IgD-negative memory B cell (primary cell): ENCODE measurements around the gene MEAK7. TPM values are rescaled to one million over a fixed set of nuclear protein-coding genes. Genes with fewer than 3 reads are reported as not detected.

Experiments used
- H3K27ac Mint-ChIP-seq, 3 donors: one replicate each; pipeline ENCODE4 v1.8.0; 2020 to 2022; ENCODE audit warnings: mild to moderate bottlenecking in 3 of 3, mixed read lengths in 3 of 3, moderate library complexity in 1 of 3
- H3K27me3 Mint-ChIP-seq: one replicate; pipeline ENCODE4 v1.8.0; 2021; ENCODE audit warnings: mixed read lengths
- H3K36me3 Mint-ChIP-seq: one replicate; pipeline ENCODE4 v1.8.0; 2020; ENCODE audit warnings: mild to moderate bottlenecking, mixed read lengths
- H3K4me1 Mint-ChIP-seq, 3 donors: one replicate each; pipeline ENCODE4 v1.8.0; 2020 to 2022; ENCODE audit warnings: mixed read lengths in 3 of 3, mild to moderate bottlenecking in 1 of 3
- H3K4me3 Mint-ChIP-seq, 4 donors: one replicate each; pipeline ENCODE4 v1.8.0; 2020 to 2022; ENCODE audit warnings: mild to moderate bottlenecking in 4 of 4, mixed read lengths in 4 of 4, moderate library complexity in 3 of 4
- H3K9me3 Mint-ChIP-seq, 3 donors: one replicate each; pipeline ENCODE4 v1.8.0; 2020 to 2021; ENCODE audit warnings: mixed read lengths in 3 of 3, mild to moderate bottlenecking in 1 of 3
- polyA plus RNA-seq: library from polyadenylated mRNA; unstranded; fragments of 300-500 nt; fragmentation: Illumina TruSeq; gene quantifications from one replicate; pipeline ENCODE4 v1.2.3, GENCODE V29; 2021

The MEAK7 gene
- 8.2 TPM for polyA plus RNA-seq

GRCh38 chr16:84504420-84505248 is at the start of gene MEAK7:
MEAK7 (minus strand) TSS chr16:84504659; CDS start chr16:84498086, 6,573 bp downstream.
- Mint-ChIP-seq H3K27ac (peak within 1 kb of the TSS; percentile 72 to 92 (median 89)), H3K9me3 (no peaks in the 10 kb centered on the region), H3K27me3 (no peaks in the 10 kb centered on the region), H3K36me3 (peaks cover 3% of the 10 kb centered on the region), H3K4me1 (peaks cover 28 to 45% (median 43%) of the 10 kb centered on the region in 3 donors), H3K4me3 (peak within 1 kb of the TSS; percentile 91 to 98 (median 97))

- H3K4me3 Mint-ChIP-seq = peak overlapping the region in 1 of 4 donors; percentile 67
- peak overlapping the region in 2 of 3 donors; percentile 64 to 74 for H3K27ac Mint-ChIP-seq
- no peaks in the 10 kb centered on the region for H3K36me3 Mint-ChIP-seq
Measured at GRCh38 chr16:84553873-84554399, 49.5 kb upstream of the MEAK7 start.

GRCh38 chr16:84552135-84552534 is 47.7 kb upstream of the MEAK7 start:
- H3K9me3 Mint-ChIP-seq = no peaks in the 10 kb centered on the region
- peaks cover under 1% of the 10 kb centered on the region for H3K36me3 Mint-ChIP-seq
- H3K27me3 Mint-ChIP-seq = no peaks in the 10 kb centered on the region
- peaks cover 10 to 13% (median 13%) of the 10 kb centered on the region in 3 donors for H3K4me1 Mint-ChIP-seq
- H3K4me3 Mint-ChIP-seq = peak overlapping the region in 2 of 4 donors; percentile 68 to 81
- peak overlapping the region in 1 of 3 donors; percentile 80 for H3K27ac Mint-ChIP-seq

More at GRCh38 chr16:84553873-84554399, 49.5 kb upstream of the MEAK7 start:
- Mint-ChIP-seq H3K4me1 (peaks cover 10 to 13% (median 13%) of the 10 kb centered on the region in 3 donors), H3K27me3 (no peaks in the 10 kb centered on the region), H3K9me3 (no peaks in the 10 kb centered on the region)

GRCh38 chr16:84550096-84550495 is 45.6 kb upstream of the MEAK7 start:
- peaks cover 7 to 15% (median 13%) of the 10 kb centered on the region in 3 donors for H3K4me1 Mint-ChIP-seq
- peak overlapping the region in 2 of 3 donors; percentile 39 to 71 for H3K27ac Mint-ChIP-seq
- peaks cover 3% of the 10 kb centered on the region for H3K27me3 Mint-ChIP-seq
- H3K36me3 Mint-ChIP-seq = peaks cover 4% of the 10 kb centered on the region
- no peak overlapping the region for H3K4me3 Mint-ChIP-seq
- no peaks in the 10 kb centered on the region for H3K9me3 Mint-ChIP-seq

- Mint-ChIP-seq H3K36me3 (peaks cover 4% of the 10 kb centered on the region), H3K27me3 (peaks cover 8% of the 10 kb centered on the region), H3K4me3 (peak overlapping the region in 2 of 4 donors; percentile 59 to 92), H3K9me3 (no peaks in the 10 kb centered on the region), H3K27ac (peak overlapping the region in 1 of 3 donors; percentile 19), H3K4me1 (peaks cover 9 to 17% (median 13%) of the 10 kb centered on the region in 3 donors)
Measured at GRCh38 chr16:84548971-84549844, 44.7 kb upstream of the MEAK7 start.

- Mint-ChIP-seq H3K4me1 (peaks cover 10 to 21% (median 12%) of the 10 kb centered on the region in 3 donors), H3K4me3 (no peak overlapping the region), H3K27me3 (peaks cover 9% of the 10 kb centered on the region), H3K9me3 (no peaks in the 10 kb centered on the region), H3K27ac (no peak overlapping the region), H3K36me3 (peaks cover 4% of the 10 kb centered on the region)
Measured at GRCh38 chr16:84548508-84548907, 44.0 kb upstream of the MEAK7 start.

GRCh38 chr16:84547546-84548061 is 43.1 kb upstream of the MEAK7 start:
- H3K9me3 Mint-ChIP-seq = no peaks in the 10 kb centered on the region
- peaks cover 8 to 21% (median 10%) of the 10 kb centered on the region in 3 donors for H3K4me1 Mint-ChIP-seq
- peaks cover 4% of the 10 kb centered on the region for H3K36me3 Mint-ChIP-seq
- no peak overlapping the region for H3K27ac Mint-ChIP-seq
- H3K27me3 Mint-ChIP-seq = peaks cover 9% of the 10 kb centered on the region
- no peak overlapping the region for H3K4me3 Mint-ChIP-seq

- Mint-ChIP-seq H3K36me3 (peaks cover 4% of the 10 kb centered on the region), H3K9me3 (no peaks in the 10 kb centered on the region), H3K4me3 (no peak overlapping the region), H3K27me3 (peaks cover 9% of the 10 kb centered on the region), H3K4me1 (peaks cover 5 to 15% (median 7%) of the 10 kb centered on the region in 3 donors), H3K27ac (peak overlapping the region in 2 of 3 donors; percentile 11 to 65)
Measured at GRCh38 chr16:84546669-84547545, 42.4 kb upstream of the MEAK7 start.

GRCh38 chr16:84545114-84545737 is 40.8 kb upstream of the MEAK7 start:
- H3K4me1 Mint-ChIP-seq = peaks cover 3 to 11% (median 5%) of the 10 kb centered on the region in 3 donors
- H3K36me3 Mint-ChIP-seq = peaks cover 4% of the 10 kb centered on the region
- no peak overlapping the region for H3K27ac Mint-ChIP-seq
- H3K4me3 Mint-ChIP-seq = peak overlapping the region in 1 of 4 donors; percentile 13
- H3K27me3 Mint-ChIP-seq = peaks cover 9% of the 10 kb centered on the region
- H3K9me3 Mint-ChIP-seq = no peaks in the 10 kb centered on the region

GRCh38 chr16:84544031-84544773 is 39.7 kb upstream of the MEAK7 start:
- H3K9me3 Mint-ChIP-seq = no peaks in the 10 kb centered on the region
- H3K4me1 Mint-ChIP-seq = peaks cover 3 to 8% (median 5%) of the 10 kb centered on the region in 3 donors
- peaks cover 6% of the 10 kb centered on the region for H3K36me3 Mint-ChIP-seq
- H3K27me3 Mint-ChIP-seq = peaks cover 9% of the 10 kb centered on the region
- peak overlapping the region in 1 of 4 donors; percentile 73 for H3K4me3 Mint-ChIP-seq
- H3K27ac Mint-ChIP-seq = peak overlapping the region in 1 of 3 donors; percentile 24

GRCh38 chr16:84543253-84543652 is 38.8 kb upstream of the MEAK7 start:
- no peak overlapping the region for H3K27ac Mint-ChIP-seq
- H3K36me3 Mint-ChIP-seq = peaks cover 6% of the 10 kb centered on the region
- H3K4me3 Mint-ChIP-seq = no peak overlapping the region
- H3K4me1 Mint-ChIP-seq = peaks cover 3 to 8% (median 5%) of the 10 kb centered on the region in 3 donors
- H3K9me3 Mint-ChIP-seq = no peaks in the 10 kb centered on the region
- peaks cover 9% of the 10 kb centered on the region for H3K27me3 Mint-ChIP-seq

GRCh38 chr16:84541999-84542817 is 37.7 kb upstream of the MEAK7 start:
- H3K36me3 Mint-ChIP-seq = peaks cover 6% of the 10 kb centered on the region
- H3K27me3 Mint-ChIP-seq = peaks cover 9% of the 10 kb centered on the region
- no peaks in the 10 kb centered on the region for H3K9me3 Mint-ChIP-seq
- no peak overlapping the region for H3K27ac Mint-ChIP-seq
- H3K4me1 Mint-ChIP-seq = peaks cover 3 to 8% (median 5%) of the 10 kb centered on the region in 3 donors
- H3K4me3 Mint-ChIP-seq = no peak overlapping the region
